Neural cell (in vitro differentiated cells): ENCODE measurements around the gene ODF2L. TPM values are rescaled to one million over a fixed set of nuclear protein-coding genes. Genes with fewer than 3 reads are reported as not detected.

Source experiments
- H2AFZ ChIP-seq: fragments of 200-600, 300-800 bp; sonication (generic), shearing (Covaris generic); 2 replicates; pipeline ENCODE4 v1.6.0; 2014; ENCODE audit warnings: low read depth, mild to moderate bottlenecking, antibody characterized with exemption, low read length, moderate library complexity
- H3F3A ChIP-seq: fragments of 200-600 bp; shearing (Covaris generic); 2 replicates; pipeline ENCODE4 v1.6.1; 2016; ENCODE audit warnings: mild to moderate bottlenecking, moderate library complexity, mixed read lengths, antibody characterized with exemption, low read length; ENCODE audit not compliant: insufficient read depth, poor library complexity, severe bottlenecking
- H3K27ac ChIP-seq: fragments of 200-600, 300-800 bp; sonication (generic), shearing (Covaris generic); 2 replicates; pipeline ENCODE4 v1.5.1; 2014; ENCODE audit warnings: mild to moderate bottlenecking, low read length, moderate library complexity
- H3K27me3 ChIP-seq: fragments of 300-800, 200-600 bp; sonication (generic), shearing (Covaris generic); 2 replicates; pipeline ENCODE4 v1.6.0; 2014; ENCODE audit warnings: mild to moderate bottlenecking, low read depth, low read length, moderate library complexity; ENCODE audit not compliant: insufficient read depth
- H3K36me3 ChIP-seq: fragments of 300-800, 200-600 bp; sonication (generic), shearing (Covaris generic); 2 replicates; pipeline ENCODE4 v1.5.1; 2014; ENCODE audit warnings: mild to moderate bottlenecking, antibody characterized with exemption, low read length, moderate library complexity; ENCODE audit not compliant: insufficient read depth
- H3K4me2 ChIP-seq: fragments of 300-800, 200-600 bp; sonication (generic), shearing (Covaris generic); 2 replicates; pipeline ENCODE4 v1.6.0; 2014; ENCODE audit warnings: mild to moderate bottlenecking, low read length
- H3K4me3 ChIP-seq: fragments of 300-800, 200-600 bp; sonication (generic), shearing (Covaris generic); 2 replicates; pipeline ENCODE4 v1.5.1; 2014; ENCODE audit warnings: mild to moderate bottlenecking, low read length, moderate library complexity
- H3K79me2 ChIP-seq: fragments of 200-600 bp; shearing (Covaris generic); replicated peaks from 2 replicates; pipeline ENCODE4 v1.6.0; 2014; ENCODE audit warnings: mild to moderate bottlenecking, low read length, moderate library complexity; ENCODE audit not compliant: insufficient read depth
- H3K9ac ChIP-seq: fragments of 300-800, 200-600 bp; sonication (generic), shearing (Covaris generic); 2 replicates; pipeline ENCODE4 v1.6.1; 2016; ENCODE audit warnings: mild to moderate bottlenecking, low read length, mixed read lengths
- H3K9me2 ChIP-seq: fragments of 200-600 bp; shearing (Covaris generic); 2 replicates; pipeline ENCODE4 v1.6.1; 2016; ENCODE audit warnings: mild to moderate bottlenecking, low read length, mixed read lengths; ENCODE audit not compliant: insufficient read depth
- H3K9me3 ChIP-seq: fragments of 200-600, 300-800 bp; sonication (generic), shearing (Covaris generic); 2 replicates; pipeline ENCODE4 v1.6.1; 2016; ENCODE audit warnings: mild to moderate bottlenecking, mixed run types, low read length, moderate library complexity, mixed read lengths
- H4K20me1 ChIP-seq: fragments of 200-600 bp; shearing (Covaris generic); 2 replicates; pipeline ENCODE4 v1.6.1; 2016; ENCODE audit warnings: mild to moderate bottlenecking, mixed run types; ENCODE audit not compliant: insufficient read depth
- EP300 ChIP-seq: fragments of 450-650 bp; conservative IDR thresholded peaks from 2 replicates; pipeline ENCODE4 v1.6.1; 2014; ENCODE audit warnings: antibody characterized with exemption, mild to moderate bottlenecking, moderate library complexity; ENCODE audit not compliant: poor library complexity, severe bottlenecking
- EZH2 ChIP-seq: fragments of 200-600, 300-800 bp; shearing (Covaris generic), sonication (generic); IDR thresholded peaks from 2 replicates; pipeline ENCODE4 v1.6.1; 2014; ENCODE audit warnings: antibody characterized with exemption, low read length, borderline replicate concordance, mild to moderate bottlenecking; ENCODE audit not compliant: insufficient read depth, poor library complexity, severe bottlenecking
- MXI1 ChIP-seq: fragments of 450-650 bp; conservative IDR thresholded peaks from 2 replicates; pipeline ENCODE4 v1.6.1; 2014; ENCODE audit warnings: antibody characterized with exemption, mild to moderate bottlenecking; ENCODE audit not compliant: poor library complexity, severe bottlenecking
- POLR2AphosphoS5 ChIP-seq: IDR thresholded peaks from 2 replicates; pipeline ENCODE4 v1.6.1; 2012
- RAD21 ChIP-seq: fragments of 450-650 bp; conservative IDR thresholded peaks from 2 replicates; pipeline ENCODE4 v1.6.1; 2014; ENCODE audit warnings: antibody characterized with exemption, mild to moderate bottlenecking, moderate library complexity
- REST ChIP-seq: IDR thresholded peaks from 2 replicates; pipeline ENCODE4 v1.6.1; 2012; ENCODE audit warnings: borderline replicate concordance
- SMC3 ChIP-seq: fragments of 450-650 bp; conservative IDR thresholded peaks from 2 replicates; pipeline ENCODE4 v1.6.1; 2014; ENCODE audit warnings: antibody characterized with exemption, mild to moderate bottlenecking, moderate library complexity; ENCODE audit not compliant: poor library complexity
- TAF1 ChIP-seq: IDR thresholded peaks from 2 replicates; pipeline ENCODE4 v1.6.1; 2012; ENCODE audit warnings: low read depth
- polyA plus RNA-seq: library from polyadenylated mRNA; depleted of rRNA; stranded (reverse); fragments of >200 nt; gene quantifications from 2 replicates; pipeline ENCODE4 v1.2.3, GENCODE V29; 2014
- TF ChIP-seq, protein P1 (sequence below): fragments of 450-650 bp; IDR thresholded peaks from 2 replicates; pipeline ENCODE4 v1.5.1; 2014; ENCODE audit warnings: antibody characterized with exemption, mild to moderate bottlenecking, moderate library complexity; ENCODE audit not compliant: poor library complexity, severe bottlenecking

Gene ODF2L
- polyA plus RNA-seq, 1 donor from 2014 or later = 138 TPM

GRCh38 chr1:86430376-86430775 lies 34.3 kb upstream of the ODF2L start:
- no peaks in the 10 kb centered on the region for H3F3A ChIP-seq
- H3K9me3 ChIP-seq = no peaks in the 10 kb centered on the region
- TF ChIP-seq REST (no peak), POLR2AphosphoS5 (no peak), TAF1 (no peak), SMC3 (no peak), RAD21 (no peak), EZH2 (no peak), MXI1 (no peak), EP300 (no peak)
- TF ChIP-seq, protein P1, sequence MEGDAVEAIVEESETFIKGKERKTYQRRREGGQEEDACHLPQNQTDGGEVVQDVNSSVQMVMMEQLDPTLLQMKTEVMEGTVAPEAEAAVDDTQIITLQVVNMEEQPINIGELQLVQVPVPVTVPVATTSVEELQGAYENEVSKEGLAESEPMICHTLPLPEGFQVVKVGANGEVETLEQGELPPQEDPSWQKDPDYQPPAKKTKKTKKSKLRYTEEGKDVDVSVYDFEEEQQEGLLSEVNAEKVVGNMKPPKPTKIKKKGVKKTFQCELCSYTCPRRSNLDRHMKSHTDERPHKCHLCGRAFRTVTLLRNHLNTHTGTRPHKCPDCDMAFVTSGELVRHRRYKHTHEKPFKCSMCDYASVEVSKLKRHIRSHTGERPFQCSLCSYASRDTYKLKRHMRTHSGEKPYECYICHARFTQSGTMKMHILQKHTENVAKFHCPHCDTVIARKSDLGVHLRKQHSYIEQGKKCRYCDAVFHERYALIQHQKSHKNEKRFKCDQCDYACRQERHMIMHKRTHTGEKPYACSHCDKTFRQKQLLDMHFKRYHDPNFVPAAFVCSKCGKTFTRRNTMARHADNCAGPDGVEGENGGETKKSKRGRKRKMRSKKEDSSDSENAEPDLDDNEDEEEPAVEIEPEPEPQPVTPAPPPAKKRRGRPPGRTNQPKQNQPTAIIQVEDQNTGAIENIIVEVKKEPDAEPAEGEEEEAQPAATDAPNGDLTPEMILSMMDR = no peak
- H3K4me2 ChIP-seq = no peak overlapping the region
- H3K79me2 ChIP-seq = no peaks in the 10 kb centered on the region
- H4K20me1 ChIP-seq = no peaks in the 10 kb centered on the region
- no peak overlapping the region for H3K4me3 ChIP-seq
- H3K9me2 ChIP-seq = no peaks in the 10 kb centered on the region
- H2AFZ ChIP-seq = no peak overlapping the region
- no peak overlapping the region for H3K9ac ChIP-seq
- no peaks in the 10 kb centered on the region for H3K27me3 ChIP-seq
- H3K36me3 ChIP-seq = no peaks in the 10 kb centered on the region
- H3K27ac ChIP-seq = no peak overlapping the region

GRCh38 chr1:86429835-86430234 lies 33.7 kb upstream of the ODF2L start:
- no peaks in the 10 kb centered on the region for H3K9me2 ChIP-seq
- H2AFZ ChIP-seq = no peak overlapping the region
- H3K9me3 ChIP-seq = no peaks in the 10 kb centered on the region
- H3K9ac ChIP-seq = no peak overlapping the region
- TF ChIP-seq, protein P1 = no peak
- TF ChIP-seq EZH2 = no peak
- TF ChIP-seq REST = no peak
- H3K79me2 ChIP-seq = no peaks in the 10 kb centered on the region
- H3K36me3 ChIP-seq = no peaks in the 10 kb centered on the region
- H4K20me1 ChIP-seq = no peaks in the 10 kb centered on the region
- no peaks in the 10 kb centered on the region for H3F3A ChIP-seq
- H3K4me3 ChIP-seq = no peak overlapping the region
- no peak overlapping the region for H3K27ac ChIP-seq
- no peaks in the 10 kb centered on the region for H3K27me3 ChIP-seq
- no peak overlapping the region for H3K4me2 ChIP-seq
